ENCODE results near the gene FNBP1L.

Gene FNBP1L

DNA sequence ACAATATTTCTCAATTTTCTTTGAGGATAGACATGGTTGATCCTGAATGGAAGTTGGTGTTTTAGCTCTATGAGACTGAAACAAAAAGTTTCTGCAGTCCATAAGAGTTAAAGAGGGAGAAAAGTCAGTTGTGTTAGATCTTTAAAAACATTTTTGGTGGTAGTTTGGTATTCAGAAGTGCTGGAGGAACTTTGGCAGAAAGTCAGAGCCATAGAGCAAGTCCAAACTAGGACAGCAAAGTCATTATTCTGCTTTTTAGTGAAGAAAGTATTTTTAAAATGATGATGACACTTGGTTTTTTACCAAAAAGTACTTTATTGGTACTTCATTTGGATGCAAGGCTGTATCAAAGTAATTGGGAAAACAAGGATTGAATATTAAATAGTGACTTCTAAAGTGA is 41.8 kb downstream of the FNBP1L start:
- DNase-seq (ENCODE audit: low read depth in 2 of 2) = no peak

DNA sequence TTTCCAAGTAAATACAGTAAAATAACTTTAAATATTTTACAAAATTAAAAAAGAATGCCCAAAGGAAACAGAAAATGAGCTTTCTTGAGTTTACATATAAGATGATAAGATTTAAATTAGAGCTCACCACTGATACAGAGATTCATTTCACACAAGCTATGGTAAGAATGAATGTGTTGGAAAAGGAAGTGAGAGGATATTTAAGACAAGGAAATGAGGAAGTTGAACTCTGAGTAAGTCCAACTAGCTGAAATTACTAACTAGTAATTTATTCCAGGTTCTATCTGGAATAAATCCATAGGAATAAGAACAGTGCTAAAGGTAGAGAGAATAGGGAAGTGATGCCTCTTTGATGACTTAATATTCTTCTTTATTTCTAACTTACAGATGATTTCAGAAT is 42.4 kb downstream of the FNBP1L start:
- DNase-seq (ENCODE audit: low read depth in 2 of 2) = no peak

DNA sequence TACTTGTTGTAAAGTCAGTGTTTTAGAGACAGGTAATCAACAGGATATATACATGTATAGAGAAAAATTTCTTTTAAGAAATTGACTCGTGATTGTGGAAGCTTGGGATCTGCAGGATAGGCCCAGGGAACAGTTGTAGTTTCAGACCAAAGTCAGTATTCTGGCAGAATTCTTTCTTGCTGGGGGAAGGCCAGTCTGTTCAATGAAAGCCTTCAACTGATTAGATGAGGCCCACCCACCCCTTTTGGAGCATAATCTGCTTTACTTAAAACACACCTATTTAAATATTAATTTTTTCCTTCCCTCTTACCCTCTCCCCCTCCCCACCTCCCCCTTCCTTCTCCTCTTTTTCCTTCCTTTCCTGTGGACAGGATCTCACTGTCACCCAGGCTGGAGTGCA is 48.0 kb downstream of the FNBP1L start:
- no peak for DNase-seq (ENCODE audit: low read depth in 2 of 2)

DNA sequence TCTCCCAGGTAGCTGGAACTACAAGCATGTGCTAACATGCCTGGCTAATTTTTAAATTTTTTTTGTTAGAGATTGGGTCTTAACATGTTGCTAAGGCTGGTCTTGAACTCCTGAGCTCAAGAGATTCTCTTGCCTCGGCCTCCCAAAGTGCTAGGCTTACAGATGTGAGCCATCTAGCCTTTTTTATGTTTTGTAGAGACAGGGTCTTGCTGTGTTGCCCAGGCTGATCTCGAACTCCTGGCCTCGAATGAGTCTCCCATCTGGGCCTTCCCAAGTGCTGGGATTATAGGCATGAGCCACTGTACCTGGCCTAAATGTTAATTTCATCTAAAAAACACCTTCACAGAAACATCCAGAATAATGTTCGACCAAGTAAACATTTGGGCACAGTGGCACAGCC is 48.6 kb downstream of the FNBP1L start:
- DNase-seq (ENCODE audit: low read depth in 2 of 2) = no peak

DNA sequence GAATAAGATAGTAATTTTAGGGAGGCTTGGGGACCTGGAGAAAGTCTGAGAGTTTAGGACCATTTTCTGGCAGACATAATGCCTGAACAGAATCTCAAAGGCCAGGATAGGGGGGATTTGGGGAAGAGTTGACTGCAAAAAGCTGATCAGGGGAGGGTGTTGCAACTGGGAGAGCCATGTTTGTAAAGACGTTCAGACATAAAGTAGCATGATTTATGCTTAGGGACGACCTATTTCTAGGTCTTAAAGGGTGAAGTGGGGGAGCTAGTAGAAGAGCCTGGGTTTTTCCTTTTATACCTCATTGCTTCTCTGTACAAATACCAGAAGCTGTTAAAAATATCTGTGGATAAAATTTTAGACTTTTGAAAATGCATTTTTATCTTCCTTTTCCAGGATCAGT is 51.2 kb downstream of the FNBP1L start:
- DNase-seq (ENCODE audit: low read depth in 2 of 2) = no peak

DNA sequence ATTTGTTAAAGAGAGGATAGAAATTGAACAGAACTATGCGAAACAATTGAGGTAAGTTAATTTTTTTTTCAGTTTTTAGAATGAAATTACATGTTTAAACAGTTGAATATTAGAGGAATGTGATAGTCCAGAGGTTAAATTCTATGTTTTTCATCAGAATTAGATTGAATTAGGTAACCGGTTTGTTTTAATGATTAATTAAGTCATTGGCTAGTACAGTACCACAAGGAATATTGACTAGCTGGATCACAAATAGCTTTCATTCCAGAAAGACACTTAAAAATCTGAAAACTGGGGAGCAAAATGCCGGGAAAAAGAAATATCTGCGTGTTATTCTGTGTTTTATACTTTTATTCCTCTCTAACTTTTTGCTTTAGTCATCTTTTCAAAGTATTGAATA is 51.6 kb downstream of the FNBP1L start:
- no peak for DNase-seq (ENCODE audit: low read depth in 2 of 2)

DNA sequence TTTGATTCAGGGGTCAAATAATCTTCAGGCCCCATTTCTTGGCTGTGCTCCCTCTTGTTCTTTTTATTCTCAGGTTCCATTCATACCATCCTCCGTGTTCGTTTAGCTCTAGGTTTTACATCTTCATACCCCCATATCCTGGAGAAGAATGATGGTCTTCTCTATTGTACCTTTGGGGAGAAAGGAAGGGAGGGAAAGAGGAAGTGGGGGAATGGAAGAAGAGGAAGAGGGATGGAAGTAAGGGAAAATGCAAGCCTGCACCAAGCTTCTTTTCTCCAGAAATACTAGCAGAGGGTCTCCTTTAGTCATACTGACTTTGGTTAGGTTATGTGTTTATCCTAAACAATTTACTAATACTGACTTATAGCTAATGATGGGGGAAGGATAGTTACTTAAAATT is 52.4 kb downstream of the FNBP1L start:
- DNase-seq (ENCODE audit: low read depth in 2 of 2) = no peak

DNA sequence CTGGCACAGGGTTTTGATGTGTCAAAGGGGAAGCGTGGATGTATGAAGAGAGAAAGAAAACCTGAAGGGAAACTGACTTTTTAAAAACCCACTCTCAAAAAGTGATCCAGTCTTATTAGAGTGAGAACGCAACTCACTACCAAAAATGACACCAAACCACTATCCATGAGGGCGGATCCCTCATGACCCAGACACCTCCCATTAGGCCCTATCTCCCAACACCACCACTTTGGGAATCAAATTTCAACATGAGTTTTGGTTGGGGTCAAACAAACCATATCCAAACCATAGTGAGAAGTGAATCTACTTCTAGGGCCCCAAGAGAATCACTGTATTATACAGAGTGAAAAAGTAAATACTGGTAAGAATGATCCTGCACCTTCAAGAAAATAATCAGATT is 53.5 kb downstream of the FNBP1L start:
- no peak for DNase-seq (ENCODE audit: low read depth in 2 of 2)

DNA sequence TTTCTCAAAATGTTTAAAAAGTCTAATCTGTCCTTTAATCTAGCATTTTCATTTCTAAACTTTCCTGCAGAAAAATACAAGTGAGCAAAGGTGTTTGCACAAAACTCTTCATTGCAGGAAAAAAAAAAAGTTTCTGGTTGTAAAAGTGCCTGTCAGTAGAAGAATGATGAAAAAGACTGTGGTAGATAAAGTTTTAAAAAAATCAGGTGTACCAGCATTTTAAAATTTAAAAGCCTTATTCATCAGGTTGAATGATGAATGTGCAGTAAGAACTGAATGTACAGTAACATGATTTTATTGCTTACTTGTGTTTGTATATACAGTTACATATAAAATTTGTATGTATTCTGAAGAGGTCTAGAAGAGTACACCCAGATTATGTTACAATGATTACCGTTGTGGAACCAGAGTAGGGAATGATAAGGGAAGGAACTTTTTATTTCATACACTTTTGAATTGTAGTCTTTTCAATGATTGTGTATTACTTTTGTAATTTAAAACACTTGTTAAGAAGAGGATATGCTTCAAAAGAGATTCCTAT is 54.0 kb downstream of the FNBP1L start:
- no peak for DNase-seq (ENCODE audit: low read depth in 2 of 2)

DNA sequence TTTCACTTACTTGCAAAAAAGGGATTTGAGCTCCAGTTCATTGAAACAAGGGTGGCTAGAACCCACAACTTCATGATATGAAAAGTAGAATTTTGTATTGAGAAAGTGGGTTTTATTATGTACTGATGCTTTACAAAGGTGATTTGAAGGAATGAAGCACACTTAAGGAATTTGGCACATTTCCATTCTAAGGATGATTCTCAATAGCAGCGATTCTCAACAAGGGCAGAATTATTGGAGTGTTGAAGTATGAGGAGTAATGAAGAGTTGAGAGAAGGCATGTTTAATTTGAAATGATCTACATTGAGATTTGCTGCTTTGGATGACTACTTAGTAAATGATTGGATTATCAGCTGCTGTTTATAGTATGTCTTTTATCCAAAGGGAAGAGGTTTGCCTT is 54.7 kb downstream of the FNBP1L start:
- no peak for DNase-seq (ENCODE audit: low read depth in 2 of 2)

DNA sequence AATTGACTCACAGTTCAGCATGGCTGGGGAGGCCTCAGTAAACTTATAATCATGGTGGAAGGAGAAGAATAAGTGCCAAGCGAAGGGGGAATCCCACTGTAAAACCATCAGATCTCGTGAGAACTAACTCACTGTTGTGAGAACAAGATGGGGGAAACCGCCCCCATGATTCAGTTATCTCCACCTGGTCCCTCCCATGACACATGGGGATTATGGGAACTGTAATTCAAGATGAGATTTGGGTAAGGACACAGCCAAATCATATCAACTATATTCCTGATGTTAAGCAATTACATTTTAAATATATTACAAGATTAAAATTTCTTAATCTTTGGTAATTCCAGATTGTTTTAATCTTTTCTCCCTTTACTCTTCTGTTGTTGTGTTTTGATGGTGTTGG is 55.2 kb downstream of the FNBP1L start:
- no peak for DNase-seq (ENCODE audit: low read depth in 2 of 2)

DNA sequence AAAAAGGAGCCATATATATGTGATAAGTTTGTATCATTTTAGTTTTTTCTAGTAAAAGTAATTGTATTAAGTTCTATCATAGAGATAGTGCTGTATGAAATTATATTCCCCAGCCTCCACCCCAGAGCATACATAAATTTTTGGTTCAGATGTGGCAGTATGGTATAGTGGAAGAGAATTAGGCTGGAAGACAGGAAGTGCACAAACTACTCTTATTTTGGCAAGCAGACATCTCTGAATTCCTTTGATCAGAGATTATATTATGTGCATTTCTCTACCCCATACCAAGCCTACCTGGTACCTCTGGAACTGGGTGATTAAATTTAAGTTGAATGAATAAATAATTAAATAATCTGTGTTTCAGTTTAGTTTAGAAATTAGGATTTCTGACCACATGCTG is 55.9 kb downstream of the FNBP1L start:
- no peak for DNase-seq (ENCODE audit: low read depth in 2 of 2)

DNA sequence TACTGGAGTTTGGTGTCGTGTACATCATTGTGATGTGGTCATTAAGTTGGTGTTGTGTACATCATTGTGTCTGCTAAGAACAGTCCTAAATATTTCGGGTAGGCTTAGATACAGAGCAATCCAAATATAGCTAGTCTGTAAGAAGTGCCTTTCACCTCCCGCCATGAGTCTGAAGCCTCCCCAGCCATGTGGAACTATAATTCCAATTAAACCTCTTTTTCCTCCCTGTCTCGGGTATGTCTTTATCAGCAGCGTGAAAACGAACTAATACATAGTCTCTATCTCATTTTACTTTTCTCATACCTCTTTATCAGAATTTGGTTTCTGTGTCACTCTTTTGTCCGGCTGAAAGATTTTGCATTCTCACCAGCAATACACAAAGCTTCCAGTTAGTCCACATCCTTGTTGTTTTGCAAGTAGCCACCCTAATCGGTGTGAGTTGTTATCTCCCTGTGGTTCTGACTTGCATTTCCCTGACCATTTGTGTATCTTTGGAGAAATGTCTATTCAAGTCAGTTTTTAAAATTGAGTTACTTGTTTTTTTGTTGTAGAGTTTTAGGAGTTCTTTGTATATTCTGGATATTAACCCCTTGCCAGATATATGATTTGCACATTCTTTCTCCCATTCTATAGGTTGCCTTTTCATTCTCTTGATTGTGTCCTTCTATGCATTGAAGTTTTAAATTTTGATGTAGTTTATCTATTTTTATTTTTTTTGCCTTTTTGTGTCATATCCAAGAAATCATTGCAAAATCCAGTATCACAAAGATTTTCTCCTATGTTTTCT is 56.5 kb downstream of the FNBP1L start:
- DNase-seq (ENCODE audit: low read depth in 2 of 2) = no peak

DNA sequence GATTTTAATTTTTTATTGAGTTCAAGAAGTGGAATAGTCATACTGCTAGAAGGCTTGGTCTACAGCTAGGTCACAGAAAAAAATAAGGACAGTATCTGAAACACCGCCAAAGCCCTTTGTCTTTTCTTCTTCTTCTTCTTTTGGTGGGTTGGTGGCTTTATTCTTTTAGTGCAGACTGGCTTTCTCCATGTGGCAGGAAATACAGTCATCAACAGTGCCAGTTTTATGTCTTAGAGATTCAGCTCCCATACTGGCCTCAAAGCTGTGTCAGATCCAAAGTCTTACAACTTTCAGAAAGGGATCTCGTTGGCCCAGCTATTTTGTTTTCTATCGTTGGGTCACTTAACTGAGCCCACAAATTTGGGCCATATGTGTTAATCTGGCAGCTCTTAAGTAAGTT is 58.2 kb downstream of the FNBP1L start:
- no peak for DNase-seq (ENCODE audit: low read depth in 2 of 2)

DNA sequence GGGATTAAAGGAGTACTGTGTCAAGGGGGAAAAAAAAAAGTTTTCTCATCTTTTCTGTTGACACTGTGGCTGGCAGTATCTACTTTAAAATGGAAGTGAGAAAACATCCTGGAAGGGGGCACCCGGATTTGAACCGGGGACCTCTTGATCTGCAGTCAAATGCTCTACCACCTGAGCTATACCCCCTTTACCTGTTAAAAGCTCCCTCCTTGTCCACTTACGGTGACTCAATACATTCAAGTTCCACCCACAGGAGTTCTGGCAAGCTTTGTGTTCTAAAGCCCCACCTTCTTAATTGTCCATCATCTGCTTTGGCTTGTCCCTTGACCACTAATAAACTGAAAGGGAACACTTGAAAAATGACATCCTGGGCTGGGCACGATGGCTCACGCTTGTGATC is 68.2 kb downstream of the FNBP1L start:
- no peak for DNase-seq (ENCODE audit: low read depth in 2 of 2)

DNA sequence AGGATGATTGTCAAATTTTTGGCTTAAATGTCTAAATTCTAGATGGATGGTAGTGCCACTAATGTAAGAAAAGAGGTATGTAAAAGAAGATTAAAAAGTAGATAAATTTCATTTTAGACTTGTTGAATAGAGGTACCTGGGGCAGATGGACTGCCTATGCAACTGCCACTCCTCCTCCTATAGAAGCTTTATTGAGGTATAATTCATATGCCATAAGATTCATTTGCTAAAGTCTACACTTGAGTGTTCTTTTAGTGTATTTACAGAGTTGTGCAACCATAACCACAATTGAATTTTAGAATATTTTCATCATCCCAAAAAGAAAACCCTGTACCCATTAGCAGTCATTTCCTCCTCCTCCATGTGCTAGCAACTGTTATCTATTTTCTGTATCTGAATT is 70.6 kb downstream of the FNBP1L start:
- no peak for DNase-seq (ENCODE audit: low read depth in 2 of 2)

DNA sequence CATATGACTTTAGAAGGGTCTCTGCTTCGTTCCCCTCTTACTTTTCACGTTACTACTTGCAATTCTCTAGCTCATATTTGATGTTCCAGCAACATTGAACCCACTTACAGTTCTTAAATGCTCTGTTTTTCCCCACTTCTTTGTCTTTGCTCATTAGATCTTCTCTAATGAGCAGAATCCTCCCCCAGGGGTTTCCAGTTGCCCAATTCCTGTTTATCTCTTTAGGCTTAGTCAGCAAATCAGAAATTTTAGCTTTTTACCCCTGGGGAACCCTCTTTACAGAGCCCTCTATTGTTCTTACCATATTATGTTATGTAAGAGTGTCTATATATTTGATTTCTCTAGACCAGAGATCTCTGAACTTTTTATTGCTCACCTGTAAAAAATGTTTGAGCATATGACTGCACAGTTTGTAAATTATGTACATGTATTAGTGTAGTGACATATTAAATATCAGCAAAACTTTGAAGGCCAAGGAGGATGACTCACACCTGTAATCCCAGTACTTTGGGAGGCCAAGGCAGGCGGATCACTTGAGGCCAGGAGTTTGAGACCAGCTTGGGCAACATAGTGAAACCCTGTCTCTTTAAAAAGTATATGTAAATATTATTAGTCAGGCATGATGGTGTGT is 71.4 kb downstream of the FNBP1L start:
- DNase-seq (ENCODE audit: low read depth in 2 of 2) = no peak

DNA sequence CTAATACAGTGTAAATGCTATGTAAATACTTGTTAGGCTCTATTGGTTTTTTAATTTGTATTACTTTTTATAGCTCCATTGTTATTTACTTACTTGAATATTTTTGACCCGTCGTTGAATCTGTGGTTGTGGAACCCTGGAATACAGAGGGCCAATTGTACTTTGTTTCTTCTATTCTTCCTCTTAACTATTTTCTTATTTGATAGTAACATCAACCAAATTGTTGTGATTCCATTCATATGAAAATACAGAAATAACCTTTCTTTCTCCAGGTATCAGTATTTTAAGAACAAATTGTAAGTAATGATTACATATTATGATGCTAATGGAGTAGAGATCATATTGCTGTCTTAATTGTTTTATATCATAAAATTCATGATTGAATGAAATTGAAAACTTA is 73.7 kb downstream of the FNBP1L start:
- no peak for DNase-seq (ENCODE audit: low read depth in 2 of 2)

DNA sequence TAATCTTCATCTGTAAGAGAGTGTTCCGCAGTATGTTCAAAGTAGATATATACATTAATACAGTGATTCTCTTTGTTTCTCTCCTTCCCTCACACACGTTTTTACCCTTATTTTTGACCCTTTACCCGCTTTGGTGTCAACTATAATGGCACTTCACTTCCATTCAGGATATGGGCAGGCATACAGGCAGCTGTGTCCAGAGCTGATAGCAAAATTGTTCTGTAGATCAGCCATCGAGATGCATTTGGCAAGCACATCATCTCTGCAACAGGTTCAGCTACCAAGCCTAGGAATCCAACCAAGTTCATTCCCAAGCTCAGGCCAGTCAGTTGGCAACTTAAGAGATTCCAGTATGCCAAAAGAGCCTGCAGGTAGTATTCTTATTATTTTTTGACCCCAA is 74.8 kb downstream of the FNBP1L start:
- no peak for DNase-seq (ENCODE audit: low read depth in 2 of 2)

DNA sequence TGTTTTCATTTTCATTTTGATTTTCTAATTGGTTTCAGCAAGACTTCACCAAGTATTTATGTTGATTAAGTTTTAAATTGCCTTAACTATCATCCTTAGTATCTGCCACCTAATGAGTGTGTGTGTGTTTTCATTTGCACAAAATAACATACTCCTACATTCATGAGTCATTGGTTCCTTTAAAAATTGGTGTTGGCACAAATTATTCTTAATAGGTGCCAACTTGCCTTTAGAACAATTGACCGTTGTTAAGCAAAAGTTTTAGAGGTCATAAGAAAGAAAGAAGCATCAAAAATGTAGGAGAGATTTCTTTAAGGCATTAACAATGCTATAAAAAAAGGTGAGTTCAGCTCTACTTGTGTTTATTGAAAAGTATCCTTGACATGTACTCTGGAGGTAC is 77.5 kb downstream of the FNBP1L start:
- no peak for DNase-seq (ENCODE audit: low read depth in 2 of 2)

DNA sequence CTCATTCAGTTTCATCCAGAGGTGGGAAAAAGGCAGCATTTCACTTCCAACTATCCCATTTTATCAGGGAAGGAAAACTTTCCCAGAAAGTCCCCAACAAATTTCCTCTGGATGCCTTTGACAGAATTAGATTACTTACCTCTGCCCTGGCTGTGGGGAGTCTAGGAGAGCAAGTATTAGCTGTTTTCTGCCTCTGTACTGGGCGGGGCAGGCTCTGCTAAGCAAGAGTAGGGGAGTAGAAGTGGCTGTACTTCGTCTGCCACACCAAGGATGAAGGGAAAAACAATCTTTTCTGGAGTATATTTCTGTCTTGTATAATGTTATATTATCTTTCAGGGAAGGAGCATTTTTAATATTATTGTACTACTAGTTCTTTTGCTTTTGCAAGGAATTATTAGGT is 78.5 kb downstream of the FNBP1L start:
- DNase-seq (ENCODE audit: low read depth in 2 of 2) = no peak

DNA sequence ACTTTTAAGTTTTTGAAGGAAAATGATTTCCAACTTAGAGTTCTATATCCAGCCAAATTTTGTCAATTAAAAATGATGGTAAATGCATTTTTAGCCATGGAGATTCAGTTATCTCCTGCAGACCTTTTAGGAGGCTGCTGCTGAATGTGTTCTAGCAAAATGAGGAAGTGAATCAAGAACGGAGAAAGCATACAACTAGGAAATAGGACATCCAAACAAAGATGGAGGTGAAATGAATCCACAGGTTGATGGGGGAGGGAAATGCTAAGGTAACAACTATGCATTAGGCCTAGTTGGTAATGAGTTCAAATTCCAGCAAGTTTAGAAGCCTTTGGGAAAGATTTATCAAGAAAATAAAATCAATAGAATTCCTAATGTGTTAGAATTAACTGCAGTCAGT is 80.5 kb downstream of the FNBP1L start:
- no peak for DNase-seq (ENCODE audit: low read depth in 2 of 2)

DNA sequence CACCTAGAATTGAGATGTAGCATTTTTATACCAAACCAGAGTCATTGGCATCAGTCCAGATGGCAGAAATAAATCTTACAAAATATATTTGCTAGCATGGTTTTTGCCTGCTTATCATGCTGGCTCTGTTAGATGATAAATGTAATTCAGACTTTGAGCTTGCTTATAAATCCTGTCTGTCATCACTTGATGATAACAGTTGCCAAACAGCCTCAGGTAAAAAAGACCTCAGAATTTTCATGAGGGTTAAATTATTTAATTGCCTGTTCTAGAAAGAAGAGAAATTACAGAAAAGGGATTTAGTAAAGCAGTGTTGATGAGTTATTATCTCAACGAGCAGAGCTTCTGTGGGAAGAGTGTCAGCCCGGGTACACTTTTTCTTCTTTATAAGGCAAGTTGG is 83.3 kb downstream of the FNBP1L start:
- no peak for DNase-seq (ENCODE audit: low read depth in 2 of 2)

Data from stimulated activated CD4-positive, alpha-beta T cell treated with anti-CD3 and anti-CD28 coated beads, Interleukin-1b, Interleukin-23, amount 100 ng/mL, for 4 hours (primary cell).